Measurements from ENCODE around the gene BCAT1. TPM values are rescaled to one million over a fixed set of nuclear protein-coding genes. Genes with fewer than 3 reads are reported as not detected.

The BCAT1 gene
- total and polyA plus RNA-seq, 2 donors (not counting 1 experiment from before 2014, with no cell fraction given) = 0.33 to 9.6 TPM

DNA sequence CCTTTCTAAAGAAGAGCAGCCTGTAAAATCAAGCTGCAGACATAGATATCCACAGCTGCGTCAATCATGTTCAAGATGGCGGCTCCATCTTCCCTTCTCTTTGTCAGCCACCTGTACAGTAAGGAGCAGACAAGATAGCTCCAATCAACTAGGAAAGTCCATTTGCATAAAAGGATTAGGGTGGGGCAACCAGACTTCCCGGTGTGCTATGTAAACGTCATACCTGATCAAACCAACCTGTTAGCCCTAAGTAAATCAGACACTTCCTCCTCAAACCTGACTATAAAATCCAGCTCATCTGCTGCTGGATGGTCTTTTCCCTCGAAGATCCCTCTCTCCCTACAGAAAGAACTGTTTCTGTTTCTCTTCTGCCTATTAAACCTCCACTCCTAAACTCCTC lies 60.1 kb downstream of the BCAT1 start:
- H3K4me1 ChIP-seq (ENCODE audit: control insufficient read depth in 2 of 2, insufficient read depth in 2 of 2, low read length in 2 of 2) = no peaks in the 10 kb centered on the region
- no peak overlapping the region for H2AFZ ChIP-seq (ENCODE audit: insufficient read depth, low read depth, low read length, poor library complexity, severe bottlenecking)
- no peak for TF ChIP-seq EZH2 (IDR thresholded peaks at IDR 0.05; ENCODE audit: borderline replicate concordance, insufficient read depth, low read depth, low read length, poor library complexity, severe bottlenecking)
- TF ChIP-seq, protein P1, sequence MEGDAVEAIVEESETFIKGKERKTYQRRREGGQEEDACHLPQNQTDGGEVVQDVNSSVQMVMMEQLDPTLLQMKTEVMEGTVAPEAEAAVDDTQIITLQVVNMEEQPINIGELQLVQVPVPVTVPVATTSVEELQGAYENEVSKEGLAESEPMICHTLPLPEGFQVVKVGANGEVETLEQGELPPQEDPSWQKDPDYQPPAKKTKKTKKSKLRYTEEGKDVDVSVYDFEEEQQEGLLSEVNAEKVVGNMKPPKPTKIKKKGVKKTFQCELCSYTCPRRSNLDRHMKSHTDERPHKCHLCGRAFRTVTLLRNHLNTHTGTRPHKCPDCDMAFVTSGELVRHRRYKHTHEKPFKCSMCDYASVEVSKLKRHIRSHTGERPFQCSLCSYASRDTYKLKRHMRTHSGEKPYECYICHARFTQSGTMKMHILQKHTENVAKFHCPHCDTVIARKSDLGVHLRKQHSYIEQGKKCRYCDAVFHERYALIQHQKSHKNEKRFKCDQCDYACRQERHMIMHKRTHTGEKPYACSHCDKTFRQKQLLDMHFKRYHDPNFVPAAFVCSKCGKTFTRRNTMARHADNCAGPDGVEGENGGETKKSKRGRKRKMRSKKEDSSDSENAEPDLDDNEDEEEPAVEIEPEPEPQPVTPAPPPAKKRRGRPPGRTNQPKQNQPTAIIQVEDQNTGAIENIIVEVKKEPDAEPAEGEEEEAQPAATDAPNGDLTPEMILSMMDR (IDR thresholded peaks at IDR 0.05) = no peak
- Mint-ChIP-seq H3K4me3 (no peak overlapping the region), H3K27ac (no peak overlapping the region), H3K27me3 (no peaks in the 10 kb centered on the region), H3K9me3 (ENCODE audit: insufficient read depth) (no peaks in the 10 kb centered on the region), H3K4me1 (peaks cover 4% of the 10 kb centered on the region)
- POLR2A ChIA-PET = no interaction called here
- no peaks in the 10 kb centered on the region for H3K36me3 ChIP-seq (replicated peaks in 1 of 2; ENCODE audit: control extremely low read depth in 1 of 2, control insufficient read depth in 1 of 2, extremely low read depth in 1 of 2, insufficient read depth in 2 of 2, low read length in 1 of 2)
- 90% methylated on average over 2 of the region's 5 CpGs for WGBS (ENCODE audit: insufficient coverage)
- H3K4me2 ChIP-seq (replicated peaks; ENCODE audit: low read depth, low read length, poor library complexity, severe bottlenecking) = no peak overlapping the region
- H3K79me2 ChIP-seq (ENCODE audit: control insufficient read depth, insufficient read depth, low read length) = no peaks in the 10 kb centered on the region
- no peaks in the 10 kb centered on the region for H4K20me1 ChIP-seq (ENCODE audit: control insufficient read depth, insufficient read depth, low read length, poor library complexity, severe bottlenecking)
- H3K9ac ChIP-seq (ENCODE audit: low read length) = no peak overlapping the region
- H3K4me3 ChIP-seq (ENCODE audit: control extremely low read depth in 1 of 5, extremely low read depth in 1 of 5, insufficient read depth in 1 of 5, low read depth in 2 of 5, low read length in 4 of 5) = no peak overlapping the region
- no peaks in the 10 kb centered on the region for H3K9me3 ChIP-seq (ENCODE audit: control extremely low read depth in 1 of 3, control insufficient read depth in 2 of 3, insufficient read depth in 1 of 3, low read length in 2 of 3)
- no peak for ATAC-seq (ENCODE audit: low read depth)
- CTCF ChIA-PET = no interaction called here
- no peak for DNase-seq
- no peaks in the 10 kb centered on the region for H3K27me3 ChIP-seq (replicated peaks in 1 of 4; ENCODE audit: control extremely low read depth in 1 of 4, control insufficient read depth in 3 of 4, insufficient read depth in 4 of 4, low read length in 3 of 4)
- no peak overlapping the region for H3K27ac ChIP-seq (ENCODE audit: low read length in 2 of 2)
- intact Hi-C loops (cut with micrococcal nuclease) = no loop called here

DNA sequence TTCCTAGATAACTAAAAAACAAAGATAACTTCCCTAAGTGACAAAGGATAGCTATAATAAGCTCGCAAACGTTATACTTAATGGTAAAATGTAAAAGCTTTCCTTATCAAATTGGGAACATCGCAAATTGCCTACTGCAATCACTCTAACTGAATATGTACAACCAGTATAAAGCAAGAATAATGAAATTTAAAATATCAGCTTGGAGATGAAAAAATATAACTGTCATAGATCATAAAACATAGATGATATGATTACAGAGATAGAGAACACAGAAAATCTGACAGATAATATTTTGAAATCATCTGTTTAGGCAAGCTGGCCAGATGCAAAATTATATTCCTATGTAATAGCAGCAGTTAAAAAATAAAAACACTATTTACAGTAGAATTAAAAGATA lies 64.0 kb downstream of the BCAT1 start:
- peaks cover 4% of the 10 kb centered on the region for H3K4me1 Mint-ChIP-seq
- Histone ChIP-seq H3K36me3 (replicated peaks in 1 of 2; ENCODE audit: control extremely low read depth in 1 of 2, control insufficient read depth in 1 of 2, extremely low read depth in 1 of 2, insufficient read depth in 2 of 2, low read length in 1 of 2) (no peaks in the 10 kb centered on the region), H3K4me1 (ENCODE audit: control insufficient read depth in 2 of 2, insufficient read depth in 2 of 2, low read length in 2 of 2) (no peaks in the 10 kb centered on the region), H4K20me1 (ENCODE audit: control insufficient read depth, insufficient read depth, low read length, poor library complexity, severe bottlenecking) (no peaks in the 10 kb centered on the region), H3K9me3 (ENCODE audit: control extremely low read depth in 1 of 3, control insufficient read depth in 2 of 3, insufficient read depth in 1 of 3, low read length in 2 of 3) (no peaks in the 10 kb centered on the region), H3K4me3 (ENCODE audit: control extremely low read depth in 1 of 5, extremely low read depth in 1 of 5, insufficient read depth in 1 of 5, low read depth in 2 of 5, low read length in 4 of 5) (no peak overlapping the region), H2AFZ (ENCODE audit: insufficient read depth, low read depth, low read length, poor library complexity, severe bottlenecking) (no peak overlapping the region), H3K4me2 (replicated peaks; ENCODE audit: low read depth, low read length, poor library complexity, severe bottlenecking) (no peak overlapping the region), H3K27ac (ENCODE audit: low read length in 2 of 2) (no peak overlapping the region), H3K9ac (ENCODE audit: low read length) (no peak overlapping the region), H3K79me2 (ENCODE audit: control insufficient read depth, insufficient read depth, low read length) (no peaks in the 10 kb centered on the region), H3K27me3 (replicated peaks in 1 of 4; ENCODE audit: control extremely low read depth in 1 of 4, control insufficient read depth in 3 of 4, insufficient read depth in 4 of 4, low read length in 3 of 4) (no peaks in the 10 kb centered on the region)
- no peaks in the 10 kb centered on the region for H3K27me3 Mint-ChIP-seq
- H3K4me3 Mint-ChIP-seq = no peak overlapping the region
- ATAC-seq (ENCODE audit: low read depth) (no peak), DNase-seq (no peak)
- H3K27ac Mint-ChIP-seq = no peak overlapping the region
- ChIA-PET POLR2A (no interaction called here), CTCF (no interaction called here)
- TF ChIP-seq, protein P1 (IDR thresholded peaks at IDR 0.05) = no peak
- TF ChIP-seq EZH2 (IDR thresholded peaks at IDR 0.05; ENCODE audit: borderline replicate concordance, insufficient read depth, low read depth, low read length, poor library complexity, severe bottlenecking) = no peak
- WGBS (ENCODE audit: insufficient coverage) = no CpG with 5 or more reads among the region's 3 CpGs
- intact Hi-C loops (cut with micrococcal nuclease) = no loop called here
- H3K9me3 Mint-ChIP-seq (ENCODE audit: insufficient read depth) = no peaks in the 10 kb centered on the region

Data from B cell (primary cell).